GM12865 (cell line): ENCODE data around the gene LRP11.

Experiments
- DNase-seq: peaks from one replicate; pipeline ENCODE4 v3.0.0; 2010; ENCODE audit warnings: low read depth
- H3K4me3 ChIP-seq: 2 replicates; pipeline ENCODE4 v1.5.1; 2011; ENCODE audit warnings: mild to moderate bottlenecking, low read depth, low read length, control low read depth
- TF ChIP-seq, protein P1 (sequence below): IDR thresholded peaks from 2 replicates; pipeline ENCODE4 v1.5.1; 2011; ENCODE audit warnings: low read length, control low read depth, low read depth, inconsistent platforms; ENCODE audit not compliant: insufficient read depth; ENCODE audit errors: missing control alignments

The LRP11 gene

DNA sequence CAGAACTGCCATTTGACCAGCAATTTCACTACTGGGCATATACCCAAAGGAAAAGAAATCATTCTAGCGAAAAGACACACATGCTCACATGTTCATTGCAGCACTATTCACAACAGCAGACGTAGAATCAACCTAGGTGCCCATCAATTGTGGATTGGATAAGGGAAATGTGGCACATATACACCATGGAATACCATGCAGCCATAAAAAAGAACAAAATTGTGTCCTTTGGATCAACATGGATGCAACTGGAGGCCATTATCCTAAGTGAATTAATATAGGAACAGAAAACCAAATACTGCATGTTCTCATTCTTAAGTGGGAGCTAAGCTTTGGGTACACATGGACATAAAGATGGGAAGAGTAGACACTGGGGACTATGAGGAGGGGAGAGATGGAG lies 17.7 kb upstream of the LRP11 start:
- TF ChIP-seq, protein P1, sequence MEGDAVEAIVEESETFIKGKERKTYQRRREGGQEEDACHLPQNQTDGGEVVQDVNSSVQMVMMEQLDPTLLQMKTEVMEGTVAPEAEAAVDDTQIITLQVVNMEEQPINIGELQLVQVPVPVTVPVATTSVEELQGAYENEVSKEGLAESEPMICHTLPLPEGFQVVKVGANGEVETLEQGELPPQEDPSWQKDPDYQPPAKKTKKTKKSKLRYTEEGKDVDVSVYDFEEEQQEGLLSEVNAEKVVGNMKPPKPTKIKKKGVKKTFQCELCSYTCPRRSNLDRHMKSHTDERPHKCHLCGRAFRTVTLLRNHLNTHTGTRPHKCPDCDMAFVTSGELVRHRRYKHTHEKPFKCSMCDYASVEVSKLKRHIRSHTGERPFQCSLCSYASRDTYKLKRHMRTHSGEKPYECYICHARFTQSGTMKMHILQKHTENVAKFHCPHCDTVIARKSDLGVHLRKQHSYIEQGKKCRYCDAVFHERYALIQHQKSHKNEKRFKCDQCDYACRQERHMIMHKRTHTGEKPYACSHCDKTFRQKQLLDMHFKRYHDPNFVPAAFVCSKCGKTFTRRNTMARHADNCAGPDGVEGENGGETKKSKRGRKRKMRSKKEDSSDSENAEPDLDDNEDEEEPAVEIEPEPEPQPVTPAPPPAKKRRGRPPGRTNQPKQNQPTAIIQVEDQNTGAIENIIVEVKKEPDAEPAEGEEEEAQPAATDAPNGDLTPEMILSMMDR = no peak
- no peak for DNase-seq
- H3K4me3 ChIP-seq = no peak overlapping the region

DNA sequence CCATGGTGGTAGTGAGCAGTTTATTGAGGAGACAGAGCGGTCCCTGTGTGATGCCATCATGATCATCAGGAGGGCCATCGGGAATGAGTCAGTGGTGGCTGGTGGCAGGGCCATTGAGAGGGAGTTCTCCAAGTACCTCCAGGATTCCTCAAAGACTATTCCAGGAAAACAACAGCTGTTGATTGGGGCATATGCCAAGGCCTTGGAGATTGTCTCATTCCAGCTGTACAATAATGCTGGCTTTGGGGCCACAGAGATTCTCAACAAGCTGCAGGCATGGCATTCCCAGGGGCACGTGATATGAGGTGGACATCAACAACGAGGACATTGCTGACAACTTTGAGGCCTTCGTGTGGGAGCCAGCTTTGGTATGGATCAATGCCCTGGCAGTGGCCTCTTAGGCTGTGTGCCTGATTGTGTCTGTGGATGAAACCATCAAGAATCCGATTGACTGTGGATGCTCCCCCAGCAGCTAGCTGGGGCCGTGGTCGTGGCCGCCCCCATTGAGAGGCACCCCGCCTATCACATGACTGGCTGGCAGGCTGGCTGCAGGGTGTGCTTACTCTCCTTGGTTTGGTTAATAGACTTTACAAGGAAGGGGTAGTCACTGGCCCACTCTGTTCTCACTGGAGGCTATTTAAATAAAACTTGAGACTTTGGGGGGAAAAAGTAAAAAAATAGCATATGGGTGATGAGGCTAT lies 17.1 kb upstream of the LRP11 start:
- no peak for DNase-seq
- TF ChIP-seq, protein P1 = no peak
- no peak overlapping the region for H3K4me3 ChIP-seq

DNA sequence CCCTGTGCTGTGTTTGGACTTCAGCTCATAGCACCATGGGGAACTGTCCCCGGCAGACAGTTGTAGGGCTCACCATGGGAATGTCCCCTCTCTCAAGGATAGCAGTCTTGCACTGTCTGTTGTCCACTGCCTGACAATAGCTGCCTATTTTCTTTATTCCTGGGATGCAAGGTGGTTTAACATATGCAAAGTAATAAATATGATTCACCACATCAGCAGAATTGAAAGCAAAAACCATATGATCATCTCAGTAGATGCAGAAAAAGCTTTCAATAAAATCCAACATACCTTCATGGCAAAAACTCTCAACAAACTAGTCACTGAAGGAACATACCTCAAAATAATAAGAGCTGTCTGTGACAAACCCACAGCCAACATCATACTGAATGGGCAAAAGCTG lies 13.5 kb upstream of the LRP11 start:
- H3K4me3 ChIP-seq = no peak overlapping the region
- no peak for DNase-seq
- TF ChIP-seq, protein P1 = no peak

DNA sequence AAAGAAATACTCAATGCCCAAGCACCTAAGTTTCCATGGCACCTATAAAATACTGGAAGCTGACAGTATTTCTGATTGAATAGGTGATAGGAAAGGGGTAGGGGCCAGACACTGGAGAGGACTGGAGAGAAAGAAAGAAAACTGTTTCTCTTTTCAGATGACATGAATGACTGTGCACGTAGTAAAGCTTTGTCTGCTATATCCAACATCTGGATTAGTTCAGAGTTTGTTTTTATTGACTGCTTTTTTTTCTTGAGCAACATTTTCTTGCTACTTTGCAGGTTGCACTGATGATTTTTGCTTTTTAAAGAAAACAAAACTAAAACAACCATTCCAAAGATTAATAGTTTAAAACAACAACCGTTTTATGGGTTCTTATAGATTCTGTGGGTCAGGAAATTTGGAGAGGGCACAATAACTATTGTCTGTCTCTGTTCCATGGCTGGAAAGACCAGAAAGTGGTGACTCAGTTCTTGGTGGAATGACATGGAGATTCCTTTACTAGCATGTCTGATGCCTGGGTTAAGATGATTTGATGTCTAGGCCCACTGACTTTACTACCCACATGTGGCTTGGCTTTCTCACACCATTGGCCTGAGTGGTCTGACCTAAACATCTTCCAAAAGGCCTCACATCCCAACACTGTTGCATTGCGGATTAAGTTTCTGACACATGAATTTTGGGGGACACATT lies 12.2 kb upstream of the LRP11 start:
- DNase-seq = no peak
- TF ChIP-seq, protein P1 = no peak
- no peak overlapping the region for H3K4me3 ChIP-seq

DNA sequence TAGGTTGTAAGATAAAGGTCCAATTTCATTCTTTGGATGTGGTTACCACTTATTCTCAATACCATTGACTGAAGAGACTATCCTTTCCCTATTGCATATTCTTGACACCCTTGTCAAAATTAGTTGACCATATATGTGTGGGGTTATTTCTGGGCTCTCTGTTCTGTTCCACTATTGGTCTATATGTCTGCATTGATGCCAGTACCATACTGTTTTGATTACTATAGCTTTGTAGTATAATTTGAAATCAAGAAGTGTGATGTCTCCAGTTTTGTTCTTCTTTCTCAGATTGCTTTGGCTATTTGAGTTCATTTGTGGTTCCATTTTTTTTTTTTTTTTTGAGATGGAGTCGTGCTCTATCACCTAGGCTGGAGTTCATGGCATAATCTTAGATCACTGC lies 8.1 kb upstream of the LRP11 start:
- TF ChIP-seq, protein P1 = no peak
- DNase-seq = no peak
- no peak overlapping the region for H3K4me3 ChIP-seq

DNA sequence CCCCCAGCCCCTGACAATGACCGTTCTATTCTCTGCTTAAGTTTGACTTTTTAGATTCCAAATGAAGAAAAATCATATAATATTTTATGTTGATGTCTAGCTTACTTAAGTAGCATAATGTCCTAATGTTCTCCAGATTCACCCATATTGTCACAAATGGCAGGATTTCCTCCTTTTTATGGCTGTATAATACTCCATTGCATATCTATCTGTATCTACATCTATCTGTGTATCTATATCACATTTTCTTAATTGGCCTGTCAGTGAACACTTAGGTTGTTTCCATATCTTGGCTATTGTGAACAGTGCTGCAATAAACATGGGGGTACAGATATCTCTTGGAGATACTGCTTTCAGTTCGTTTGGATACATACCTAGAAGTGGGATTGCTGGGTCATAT lies 7.0 kb upstream of the LRP11 start:
- TF ChIP-seq, protein P1 = no peak
- no peak for DNase-seq
- no peak overlapping the region for H3K4me3 ChIP-seq
